ENCODE measurements around the gene HAUS8. TPM values are rescaled to one million over a fixed set of nuclear protein-coding genes. Genes with fewer than 3 reads are reported as not detected.
"Not testable (repeated sequence)": the region's sequence is repeated elsewhere in the genome, so short reads cannot be mapped to it uniquely, and the experiment has no call there.

HAUS8 gene
- polyA plus RNA-seq, 3 donors = 2.5 to 9.3 (median 4.4) TPM

DNA sequence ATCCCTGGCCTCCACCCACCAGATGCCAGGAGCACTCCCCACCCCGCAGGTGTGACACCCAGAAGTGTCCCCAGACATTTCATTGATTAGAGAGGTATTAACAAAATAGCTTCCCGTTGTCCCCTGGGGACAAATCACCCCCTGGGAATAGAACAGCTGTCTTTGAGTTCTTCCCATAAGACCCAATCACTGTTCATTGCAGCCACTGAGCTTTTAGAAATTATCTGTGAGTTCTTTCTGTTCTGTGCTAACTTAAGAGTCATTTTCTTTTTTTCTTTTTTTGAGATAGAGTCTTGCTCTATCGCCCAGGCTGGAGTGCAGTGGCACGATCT, 33.2 kb upstream of the HAUS8 start:
- peak overlapping the region; percentile 97 to 99 (median 99) for H3K27ac Mint-ChIP-seq
- peaks cover 73 to 87% of the 10 kb centered on the region in 2 donors for H3K36me3 Mint-ChIP-seq
- Histone ChIP-seq H2AFZ (ENCODE audit: insufficient read depth, low read depth, low read length, poor library complexity, severe bottlenecking) (no peak overlapping the region), H4K20me1 (ENCODE audit: insufficient read depth, low read length) (peaks cover 16% of the 10 kb centered on the region), H3K36me3 (replicated peaks in 1 of 2; ENCODE audit: control insufficient read depth in 1 of 2, insufficient read depth in 2 of 2, low read length in 2 of 2) (peaks cover 24 to 44% of the 10 kb centered on the region in 2 donors), H3K27me3 (ENCODE audit: control insufficient read depth in 2 of 2, insufficient read depth in 2 of 2, low read length in 2 of 2) (no peaks in the 10 kb centered on the region), H3K4me2 (replicated peaks; ENCODE audit: extremely low read depth, low read length, poor library complexity, severe bottlenecking) (peak overlapping the region; percentile 49), H3K27ac (ENCODE audit: low read depth in 1 of 2, low read length in 2 of 2) (peak overlapping the region; percentile 95), H3K9me3 (replicated peaks in 1 of 2; ENCODE audit: control insufficient read depth in 1 of 2, insufficient read depth in 1 of 2, low read length in 2 of 2) (no peaks in the 10 kb centered on the region), H3K79me2 (ENCODE audit: insufficient read depth, low read length) (peaks cover 92% of the 10 kb centered on the region), H3K4me1 (ENCODE audit: control insufficient read depth in 1 of 2, insufficient read depth in 2 of 2, low read length in 2 of 2) (peaks cover 92 to 94% of the 10 kb centered on the region in 2 donors), H3K9ac (ENCODE audit: insufficient read depth, low read length, poor library complexity, severe bottlenecking) (peak overlapping the region; percentile 67), H3K4me3 (replicated peaks in 1 of 3; ENCODE audit: low read depth in 2 of 3, low read length in 3 of 3) (peak overlapping the region in 1 of 3 experiments; percentile 51)
- intact Hi-C loops (cut with micrococcal nuclease) = loop anchor here in 1 of 2 donors (1.0 kb wide), 1 partner anchor 18 kb away; no protein-coding TSS in a partner anchor
- H3K27me3 Mint-ChIP-seq (ENCODE audit: low read depth in 3 of 3) = peaks cover 0 to 4% (median 0%) of the 10 kb centered on the region in 3 donors
- no peak for DNase-seq
- H3K4me1 Mint-ChIP-seq = peaks cover 89% of the 10 kb centered on the region
- H3K4me3 Mint-ChIP-seq = peak overlapping the region; percentile 65 to 79
- WGBS (ENCODE audit: insufficient coverage) = no CpG with 5 or more reads among the region's 4 CpGs
- TF ChIP-seq, protein P1, sequence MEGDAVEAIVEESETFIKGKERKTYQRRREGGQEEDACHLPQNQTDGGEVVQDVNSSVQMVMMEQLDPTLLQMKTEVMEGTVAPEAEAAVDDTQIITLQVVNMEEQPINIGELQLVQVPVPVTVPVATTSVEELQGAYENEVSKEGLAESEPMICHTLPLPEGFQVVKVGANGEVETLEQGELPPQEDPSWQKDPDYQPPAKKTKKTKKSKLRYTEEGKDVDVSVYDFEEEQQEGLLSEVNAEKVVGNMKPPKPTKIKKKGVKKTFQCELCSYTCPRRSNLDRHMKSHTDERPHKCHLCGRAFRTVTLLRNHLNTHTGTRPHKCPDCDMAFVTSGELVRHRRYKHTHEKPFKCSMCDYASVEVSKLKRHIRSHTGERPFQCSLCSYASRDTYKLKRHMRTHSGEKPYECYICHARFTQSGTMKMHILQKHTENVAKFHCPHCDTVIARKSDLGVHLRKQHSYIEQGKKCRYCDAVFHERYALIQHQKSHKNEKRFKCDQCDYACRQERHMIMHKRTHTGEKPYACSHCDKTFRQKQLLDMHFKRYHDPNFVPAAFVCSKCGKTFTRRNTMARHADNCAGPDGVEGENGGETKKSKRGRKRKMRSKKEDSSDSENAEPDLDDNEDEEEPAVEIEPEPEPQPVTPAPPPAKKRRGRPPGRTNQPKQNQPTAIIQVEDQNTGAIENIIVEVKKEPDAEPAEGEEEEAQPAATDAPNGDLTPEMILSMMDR (IDR thresholded peaks at IDR 0.05) = no peak
- H3K9me3 Mint-ChIP-seq = no peaks in the 10 kb centered on the region

DNA sequence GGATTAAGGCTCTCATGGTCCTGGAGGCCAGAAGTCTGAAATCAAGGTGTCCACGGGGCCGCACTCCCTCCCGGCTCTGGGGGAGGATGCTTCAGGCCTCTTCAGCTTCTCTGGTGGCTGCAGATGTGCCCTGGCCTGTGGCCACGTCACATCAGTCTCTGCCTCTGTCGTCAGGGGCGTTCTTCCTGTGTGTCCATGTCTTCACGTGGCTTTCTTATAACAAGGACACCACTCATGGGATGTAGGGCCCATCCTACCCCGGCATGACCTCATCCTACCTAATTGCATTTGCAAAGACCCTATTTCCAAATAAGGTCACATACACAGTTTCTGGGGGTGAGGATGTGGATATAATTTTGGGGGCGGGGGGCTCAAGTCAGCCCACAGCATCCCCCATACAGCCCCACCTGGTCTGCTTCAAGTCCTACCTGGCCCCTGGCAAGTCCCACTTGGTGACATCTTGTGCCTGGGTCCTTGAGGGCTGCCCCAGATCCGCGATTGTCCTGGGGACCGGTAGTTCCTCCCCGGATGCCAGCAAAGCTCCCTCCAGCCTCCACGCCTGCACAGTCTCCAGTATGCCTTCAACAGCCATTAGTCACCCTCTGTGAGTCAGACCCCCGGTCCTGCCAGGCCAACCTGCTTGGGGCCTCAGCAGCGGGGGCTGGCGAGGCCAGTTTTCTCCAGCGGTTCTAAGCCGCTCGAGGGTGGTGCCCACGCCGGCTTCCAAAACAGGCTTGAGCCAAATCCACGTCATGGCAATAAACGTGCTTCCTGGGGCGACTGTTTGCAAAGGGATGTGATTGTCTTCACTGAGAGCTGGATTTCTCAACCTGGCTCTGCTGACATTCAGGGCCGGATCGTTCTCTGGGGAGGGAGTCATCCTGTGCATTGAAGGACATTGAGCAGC, 32.5 kb upstream of the HAUS8 start:
- peaks cover 23% of the 10 kb centered on the region for H4K20me1 ChIP-seq (ENCODE audit: insufficient read depth, low read length)
- peak overlapping the region; percentile 65 to 79 for H3K4me3 Mint-ChIP-seq
- peak overlapping the region; percentile 49 for H3K4me2 ChIP-seq (replicated peaks; ENCODE audit: extremely low read depth, low read length, poor library complexity, severe bottlenecking)
- H3K36me3 Mint-ChIP-seq = peaks cover 73 to 87% of the 10 kb centered on the region in 2 donors
- H3K27me3 ChIP-seq (ENCODE audit: control insufficient read depth in 2 of 2, insufficient read depth in 2 of 2, low read length in 2 of 2) = no peaks in the 10 kb centered on the region
- peak overlapping the region; percentile 95 for H3K27ac ChIP-seq (ENCODE audit: low read depth in 1 of 2, low read length in 2 of 2)
- peak overlapping the region; percentile 97 to 99 (median 99) for H3K27ac Mint-ChIP-seq
- peak overlapping the region in 1 of 3 experiments; percentile 51 for H3K4me3 ChIP-seq (replicated peaks in 1 of 3; ENCODE audit: low read depth in 2 of 3, low read length in 3 of 3)
- H3K4me1 ChIP-seq (ENCODE audit: control insufficient read depth in 1 of 2, insufficient read depth in 2 of 2, low read length in 2 of 2) = peaks cover 86 to 88% of the 10 kb centered on the region in 2 donors
- peaks cover 89% of the 10 kb centered on the region for H3K4me1 Mint-ChIP-seq
- peaks cover 0 to 5% (median 3%) of the 10 kb centered on the region in 7 donors for H3K9me3 Mint-ChIP-seq
- H3K9ac ChIP-seq (ENCODE audit: insufficient read depth, low read length, poor library complexity, severe bottlenecking) = peak overlapping the region; percentile 67
- peaks cover 30 to 50% of the 10 kb centered on the region in 2 donors for H3K36me3 ChIP-seq (replicated peaks in 1 of 2; ENCODE audit: control insufficient read depth in 1 of 2, insufficient read depth in 2 of 2, low read length in 2 of 2)
- DNase-seq = peak; percentile 95 to 98 (median 95)
- TF ChIP-seq, protein P1 (IDR thresholded peaks at IDR 0.05) = no peak
- H3K9me3 ChIP-seq (replicated peaks in 1 of 2; ENCODE audit: control insufficient read depth in 1 of 2, insufficient read depth in 1 of 2, low read length in 2 of 2) = peaks cover 0 to 5% of the 10 kb centered on the region in 2 donors
- H3K79me2 ChIP-seq (ENCODE audit: insufficient read depth, low read length) = peaks cover 92% of the 10 kb centered on the region
- peaks cover 0 to 4% (median 0%) of the 10 kb centered on the region in 3 donors for H3K27me3 Mint-ChIP-seq (ENCODE audit: low read depth in 3 of 3)
- no peak overlapping the region for H2AFZ ChIP-seq (ENCODE audit: insufficient read depth, low read depth, low read length, poor library complexity, severe bottlenecking)
- WGBS (ENCODE audit: insufficient coverage) = 14% methylated on average over 21 of the region's 27 CpGs
- intact Hi-C loops (cut with micrococcal nuclease) = loop anchor here in 1 of 2 donors (1.0 kb wide), 1 partner anchor 17 kb away; no protein-coding TSS in a partner anchor

DNA sequence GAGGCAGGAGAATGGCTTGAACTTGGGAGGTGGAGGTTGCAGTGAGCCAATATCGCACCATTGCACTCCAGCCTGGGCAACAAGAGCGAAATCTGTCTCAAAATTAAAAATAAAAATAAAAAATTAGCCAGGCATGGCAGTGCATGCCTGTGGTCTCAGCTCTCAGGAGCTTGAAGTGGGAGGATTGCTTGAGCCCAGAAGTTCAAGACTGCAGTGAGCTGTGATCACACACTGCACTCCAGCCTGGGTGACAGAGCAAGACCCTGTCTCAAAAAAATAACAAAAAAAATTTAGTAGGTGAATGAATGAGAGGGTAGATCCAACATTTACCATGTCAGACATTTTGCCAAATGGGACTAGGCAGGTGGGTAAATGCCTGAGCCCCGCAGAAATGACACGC, 31.7 kb upstream of the HAUS8 start:
- H3K9me3 Mint-ChIP-seq = peaks cover 3 to 11% (median 7%) of the 10 kb centered on the region in 7 donors
- Histone ChIP-seq H3K4me2 (replicated peaks; ENCODE audit: extremely low read depth, low read length, poor library complexity, severe bottlenecking) (peak overlapping the region; percentile 49), H3K36me3 (replicated peaks in 1 of 2; ENCODE audit: control insufficient read depth in 1 of 2, insufficient read depth in 2 of 2, low read length in 2 of 2) (peaks cover 32 to 56% of the 10 kb centered on the region in 2 donors), H3K4me1 (ENCODE audit: control insufficient read depth in 1 of 2, insufficient read depth in 2 of 2, low read length in 2 of 2) (peaks cover 78 to 80% of the 10 kb centered on the region in 2 donors), H3K79me2 (ENCODE audit: insufficient read depth, low read length) (peaks cover 92% of the 10 kb centered on the region), H3K27ac (ENCODE audit: low read depth in 1 of 2, low read length in 2 of 2) (peak overlapping the region; percentile 95), H3K9ac (ENCODE audit: insufficient read depth, low read length, poor library complexity, severe bottlenecking) (peak overlapping the region; percentile 67), H4K20me1 (ENCODE audit: insufficient read depth, low read length) (peaks cover 31% of the 10 kb centered on the region), H3K4me3 (replicated peaks in 1 of 3; ENCODE audit: low read depth in 2 of 3, low read length in 3 of 3) (peak overlapping the region in 1 of 3 experiments; percentile 51)
- H3K27me3 ChIP-seq (ENCODE audit: control insufficient read depth in 2 of 2, insufficient read depth in 2 of 2, low read length in 2 of 2); H2AFZ ChIP-seq (ENCODE audit: insufficient read depth, low read depth, low read length, poor library complexity, severe bottlenecking); H3K9me3 ChIP-seq (replicated peaks in 1 of 2; ENCODE audit: control insufficient read depth in 1 of 2, insufficient read depth in 1 of 2, low read length in 2 of 2); intact Hi-C loops (cut with micrococcal nuclease); H3K27me3 Mint-ChIP-seq (ENCODE audit: low read depth in 3 of 3); DNase-seq: not testable (repeated sequence)
- 100% methylated on average over 3 of the region's 4 CpGs for WGBS (ENCODE audit: insufficient coverage)
- H3K27ac Mint-ChIP-seq = peak overlapping the region; percentile 97 to 99 (median 99)
- H3K4me1 Mint-ChIP-seq = peaks cover 81% of the 10 kb centered on the region
- peak overlapping the region; percentile 15 to 16 for H3K4me3 Mint-ChIP-seq
- H3K36me3 Mint-ChIP-seq = peaks cover 76 to 88% of the 10 kb centered on the region in 2 donors
